Liver (tissue), 3 donors: ENCODE results near the gene SPATA32.

Experiments
- GABPA ChIP-seq, 2 donors: IDR thresholded peaks in 1 of 2; conservative IDR thresholded peaks in 1 of 2; 2 replicates each; pipeline ENCODE4 v1.6.1; 2016; ENCODE audit warnings: antibody characterized with exemption in 2 of 2, mild to moderate bottlenecking in 1 of 2, moderate library complexity in 1 of 2
- TF ChIP-seq, protein P1 (sequence below): fragments of 150-350 bp; IDR thresholded peaks from 2 replicates; pipeline ENCODE4 v1.5.1; 2017; ENCODE audit warnings: improper control_type of control experiment, low read depth, low read length; ENCODE audit not compliant: missing input control
- donor health status: healthy.
- donor health status: healthy.

DNA sequence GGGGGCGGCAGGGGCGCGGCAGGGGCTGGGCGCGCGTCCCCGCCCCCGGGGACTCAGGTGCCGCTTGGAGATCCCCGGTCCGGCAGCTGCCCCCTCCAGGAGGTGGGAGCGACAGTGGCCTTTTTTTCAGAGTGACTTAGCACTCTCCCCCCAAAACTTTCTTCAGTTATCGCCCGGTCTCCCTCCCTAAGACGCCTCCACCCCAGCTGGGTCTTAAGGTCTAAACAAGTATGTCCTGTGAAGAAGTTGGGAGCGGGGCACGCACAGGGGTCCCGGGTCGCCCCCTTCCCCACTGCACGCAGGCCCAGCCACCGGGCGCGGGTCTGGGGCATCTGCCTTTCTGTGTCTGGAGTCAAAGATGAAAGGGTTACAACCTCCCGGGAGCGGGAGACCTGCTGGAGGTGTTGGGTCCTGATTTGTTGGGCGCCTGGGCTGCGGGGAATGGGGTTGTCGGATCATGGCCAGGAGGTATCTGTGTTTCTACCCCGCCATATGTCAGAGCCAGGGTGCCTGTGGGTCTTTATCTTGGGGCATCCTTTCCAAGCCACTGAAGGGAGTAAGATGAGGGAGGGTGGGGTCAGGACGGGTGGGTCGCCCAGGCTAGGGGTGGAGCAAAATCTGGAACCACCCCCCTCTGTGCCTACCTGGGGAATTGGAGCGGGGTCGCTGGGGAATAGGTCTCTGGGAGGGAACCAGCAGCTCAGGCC lies 39.5 kb downstream of the SPATA32 start:
- no peak for TF ChIP-seq GABPA (IDR thresholded peaks at IDR 0.05 in 1 of 2, conservative IDR thresholded peaks at IDR 0.05 in 1 of 2)
- TF ChIP-seq, protein P1, sequence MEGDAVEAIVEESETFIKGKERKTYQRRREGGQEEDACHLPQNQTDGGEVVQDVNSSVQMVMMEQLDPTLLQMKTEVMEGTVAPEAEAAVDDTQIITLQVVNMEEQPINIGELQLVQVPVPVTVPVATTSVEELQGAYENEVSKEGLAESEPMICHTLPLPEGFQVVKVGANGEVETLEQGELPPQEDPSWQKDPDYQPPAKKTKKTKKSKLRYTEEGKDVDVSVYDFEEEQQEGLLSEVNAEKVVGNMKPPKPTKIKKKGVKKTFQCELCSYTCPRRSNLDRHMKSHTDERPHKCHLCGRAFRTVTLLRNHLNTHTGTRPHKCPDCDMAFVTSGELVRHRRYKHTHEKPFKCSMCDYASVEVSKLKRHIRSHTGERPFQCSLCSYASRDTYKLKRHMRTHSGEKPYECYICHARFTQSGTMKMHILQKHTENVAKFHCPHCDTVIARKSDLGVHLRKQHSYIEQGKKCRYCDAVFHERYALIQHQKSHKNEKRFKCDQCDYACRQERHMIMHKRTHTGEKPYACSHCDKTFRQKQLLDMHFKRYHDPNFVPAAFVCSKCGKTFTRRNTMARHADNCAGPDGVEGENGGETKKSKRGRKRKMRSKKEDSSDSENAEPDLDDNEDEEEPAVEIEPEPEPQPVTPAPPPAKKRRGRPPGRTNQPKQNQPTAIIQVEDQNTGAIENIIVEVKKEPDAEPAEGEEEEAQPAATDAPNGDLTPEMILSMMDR: no peak
